Choroid plexus epithelial cell (primary cell): Measurements from ENCODE around the gene SLC4A1.

Source experiments
- DNase-seq: peaks from one replicate; pipeline ENCODE4 v3.0.0-alpha.2; 2010; ENCODE audit warnings: low read depth
- H3K4me3 ChIP-seq: 2 replicates; pipeline ENCODE4 v1.5.1; 2011; ENCODE audit warnings: low read depth, mild to moderate bottlenecking, control low read depth, low read length, moderate library complexity
- CTCF ChIP-seq: conservative IDR thresholded peaks from 2 replicates; pipeline ENCODE4 v1.5.1; 2011; ENCODE audit warnings: low read depth, mild to moderate bottlenecking, control low read depth, inconsistent platforms, low read length, moderate library complexity

Gene SLC4A1

GRCh38 chr17:44206825-44207155 is 61.1 kb downstream of the SLC4A1 start:
- no peak for TF ChIP-seq CTCF
- DNase-seq = no peak
- H3K4me3 ChIP-seq = no peak overlapping the region

GRCh38 chr17:44205962-44206824 is 61.7 kb downstream of the SLC4A1 start:
- no peak for DNase-seq

GRCh38 chr17:44204441-44204882 is 63.5 kb downstream of the SLC4A1 start:
- no peak for TF ChIP-seq CTCF

More at GRCh38 chr17:44205962-44206824, 61.7 kb downstream of the SLC4A1 start:
- peak; percentile 45 for TF ChIP-seq CTCF
- no peak overlapping the region for H3K4me3 ChIP-seq

GRCh38 chr17:44203731-44204440 is 64.0 kb downstream of the SLC4A1 start:
- DNase-seq = peak; percentile 77
- no peak overlapping the region for H3K4me3 ChIP-seq
- peak; percentile 89 for TF ChIP-seq CTCF

More at GRCh38 chr17:44204441-44204882, 63.5 kb downstream of the SLC4A1 start:
- peak; percentile 52 for DNase-seq
- H3K4me3 ChIP-seq = no peak overlapping the region

- H3K4me3 ChIP-seq = no peak overlapping the region
- no peak for TF ChIP-seq CTCF
- peak; percentile 44 for DNase-seq
Measured at GRCh38 chr17:44202756-44203155, 65.2 kb downstream of the SLC4A1 start.

GRCh38 chr17:44200478-44201155 is 67.3 kb downstream of the SLC4A1 start:
- DNase-seq = no peak
- H3K4me3 ChIP-seq = peak overlapping the region; percentile 67
- no peak for TF ChIP-seq CTCF
